LNCAP (cell line): ENCODE measurements around the gene CASK.

Experiments used
- TF ChIP-seq, protein P1 (sequence below): fragments of 450-650 bp; IDR thresholded peaks from 2 replicates; pipeline ENCODE4 v1.5.1; 2017; ENCODE audit warnings: mild to moderate bottlenecking

Gene CASK

GRCh38 chrX:41616255-41616654 is 307.1 kb downstream of the CASK start:
- TF ChIP-seq, protein P1, sequence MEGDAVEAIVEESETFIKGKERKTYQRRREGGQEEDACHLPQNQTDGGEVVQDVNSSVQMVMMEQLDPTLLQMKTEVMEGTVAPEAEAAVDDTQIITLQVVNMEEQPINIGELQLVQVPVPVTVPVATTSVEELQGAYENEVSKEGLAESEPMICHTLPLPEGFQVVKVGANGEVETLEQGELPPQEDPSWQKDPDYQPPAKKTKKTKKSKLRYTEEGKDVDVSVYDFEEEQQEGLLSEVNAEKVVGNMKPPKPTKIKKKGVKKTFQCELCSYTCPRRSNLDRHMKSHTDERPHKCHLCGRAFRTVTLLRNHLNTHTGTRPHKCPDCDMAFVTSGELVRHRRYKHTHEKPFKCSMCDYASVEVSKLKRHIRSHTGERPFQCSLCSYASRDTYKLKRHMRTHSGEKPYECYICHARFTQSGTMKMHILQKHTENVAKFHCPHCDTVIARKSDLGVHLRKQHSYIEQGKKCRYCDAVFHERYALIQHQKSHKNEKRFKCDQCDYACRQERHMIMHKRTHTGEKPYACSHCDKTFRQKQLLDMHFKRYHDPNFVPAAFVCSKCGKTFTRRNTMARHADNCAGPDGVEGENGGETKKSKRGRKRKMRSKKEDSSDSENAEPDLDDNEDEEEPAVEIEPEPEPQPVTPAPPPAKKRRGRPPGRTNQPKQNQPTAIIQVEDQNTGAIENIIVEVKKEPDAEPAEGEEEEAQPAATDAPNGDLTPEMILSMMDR = no peak

GRCh38 chrX:41608244-41608643 is 315.1 kb downstream of the CASK start:
- TF ChIP-seq, protein P1 = no peak

- TF ChIP-seq, protein P1 = no peak
Observed at GRCh38 chrX:41607264-41607832, 316.0 kb downstream of the CASK start.

GRCh38 chrX:41604766-41605543 is 318.4 kb downstream of the CASK start:
- TF ChIP-seq, protein P1 = no peak

DNA sequence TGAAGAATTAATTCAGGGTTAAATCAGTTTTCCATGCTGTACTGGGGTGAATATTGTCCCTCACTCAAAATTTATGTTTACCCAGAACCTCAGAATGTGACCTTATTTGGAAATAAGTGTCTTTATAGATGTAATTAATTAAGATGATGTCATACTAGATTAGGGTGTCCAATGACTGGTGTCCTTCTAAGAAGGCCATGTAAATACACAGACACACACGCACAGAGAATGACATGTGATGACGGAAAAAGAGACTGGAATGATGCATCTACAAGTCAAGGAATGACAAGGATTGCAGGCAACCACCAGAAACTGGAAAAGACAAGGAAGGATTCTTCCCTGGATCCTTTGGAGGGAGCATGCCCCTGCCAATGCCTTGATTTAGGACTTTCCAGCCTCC is 319.2 kb downstream of the CASK start:
- TF ChIP-seq, protein P1 = no peak

GRCh38 chrX:41603596-41603995 is 319.8 kb downstream of the CASK start:
- TF ChIP-seq, protein P1 = no peak

- TF ChIP-seq, protein P1 = no peak
Observed at GRCh38 chrX:41602816-41603345, 320.5 kb downstream of the CASK start.
